Thoracic aorta endothelial cell (primary cell): ENCODE results near the gene SNX11. TPM values are rescaled to one million over a fixed set of nuclear protein-coding genes. Genes with fewer than 3 reads are reported as not detected.

Source experiments
- small RNA-seq: library from RNA; depleted of rRNA; stranded (forward); fragments of <200 nt; gene quantifications from one replicate; pipeline ENCODE3, GENCODE V24; 2012
- total RNA-seq: library from RNA; depleted of rRNA; stranded (reverse); fragments of >200 nt; gene quantifications from 2 replicates; pipeline ENCODE4 v1.2.3, GENCODE V29; 2012

Gene SNX11
- total RNA-seq: 12.3 and 14.9 TPM in 2 replicates

GRCh38 chr17:48107137-48108055 lies at the start of gene SNX11:
Gene SNX11, plus strand, starts transcription at chr17:48107766. Its CDS starts 4,278 bp downstream, at chr17:48112044.

GRCh38 chr17:48101012-48101720 lies 6.4 kb upstream of the SNX11 start, which contains the start of gene CBX1:
Gene CBX1, minus strand, starts transcription at chr17:48101478. Its CDS starts 24,474 bp downstream, at chr17:48077004.

Small RNA genes within 50 kb of the gene (small RNA-seq; reads per million reads assigned to genes)
- gene AC004477.2: not detected
- gene MIR1203: not detected
- gene RNU6-1201P: not detected

Other genes starting within 250 kb of the SNX11 start
- 2.7 and 4.0 TPM in 2 replicates for gene SP2, start 211.5 kb upstream of the SNX11 start, total RNA-seq
- gene PNPO, start 166.2 kb upstream of the SNX11 start, total RNA-seq: 40.3 and 42.8 TPM in 2 replicates
- not detected in 2 replicates for gene PRR15L, start 149.9 kb upstream of the SNX11 start, total RNA-seq
- gene CDK5RAP3, start 136.7 kb upstream of the SNX11 start, total RNA-seq: 38.2 and 41.1 TPM in 2 replicates
- gene COPZ2, start 70.0 kb upstream of the SNX11 start, total RNA-seq: 5.1 and 6.8 TPM in 2 replicates
- gene NFE2L1, start 59.4 kb upstream of the SNX11 start, total RNA-seq: 98.3 and 106 TPM in 2 replicates
- gene CBX1, start 6.3 kb upstream of the SNX11 start, total RNA-seq: 72.4 and 73.4 TPM in 2 replicates